HTR-8/SVneo (cell line): ENCODE results near the gene AQP1.

ENCODE experiments used
- DNase-seq: peaks from one replicate; pipeline ENCODE4 v3.0.0; 2011; ENCODE audit warnings: low spot score, mixed read lengths; ENCODE audit not compliant: insufficient read length
- FAIRE-seq: peaks from 2 replicates; lab custom pipeline; 2011; peaks lifted over from hg19 to GRCh38; lab: Jason Lieb, UNC

The AQP1 gene

GRCh38 chr7:30911561-30911969 is at the start of gene AQP1:
Gene AQP1, plus strand, starts transcription at chr7:30911853. Its CDS starts 57 bp downstream, at chr7:30911910.
- no peak for DNase-seq
- no peak for FAIRE-seq

DNA sequence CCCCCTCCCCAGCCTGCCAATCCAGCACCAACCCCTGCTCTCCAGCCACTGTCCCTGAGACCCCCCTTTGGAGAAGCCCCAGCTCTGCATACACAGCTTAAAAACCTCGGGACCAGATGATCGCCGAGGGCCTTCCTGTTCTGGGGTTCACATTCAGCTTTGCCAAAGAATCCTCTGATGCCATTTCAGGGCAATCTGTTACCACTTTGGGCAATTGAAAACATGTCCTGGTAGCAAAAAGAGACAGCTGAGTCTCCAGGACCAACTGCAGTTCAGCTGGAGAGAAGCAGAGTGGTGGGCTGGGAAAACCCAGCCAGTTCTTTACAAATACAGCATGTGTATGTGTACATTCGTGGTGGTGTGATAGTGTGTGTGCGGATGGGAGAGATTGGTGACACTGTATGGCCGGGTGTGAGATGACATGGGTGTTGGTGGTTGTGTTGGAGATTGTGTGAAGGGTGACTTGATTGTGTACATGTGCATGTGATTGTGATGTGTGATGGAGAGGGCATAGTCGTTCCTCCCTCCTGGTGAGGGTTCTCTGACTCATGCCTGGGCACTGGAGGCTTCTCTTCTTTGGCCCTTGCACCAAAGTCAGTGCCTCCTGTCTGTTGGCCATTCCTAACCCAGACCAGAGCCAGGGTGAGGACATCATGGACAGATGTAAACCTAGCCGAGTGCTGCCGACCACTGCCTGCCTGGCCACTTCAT is 48.5 kb upstream of the AQP1 start:
- FAIRE-seq (no peak), DNase-seq (no peak)

GRCh38 chr7:30863706-30864035 is 48.0 kb upstream of the AQP1 start:
- no peak for DNase-seq
- FAIRE-seq: no peak

DNA sequence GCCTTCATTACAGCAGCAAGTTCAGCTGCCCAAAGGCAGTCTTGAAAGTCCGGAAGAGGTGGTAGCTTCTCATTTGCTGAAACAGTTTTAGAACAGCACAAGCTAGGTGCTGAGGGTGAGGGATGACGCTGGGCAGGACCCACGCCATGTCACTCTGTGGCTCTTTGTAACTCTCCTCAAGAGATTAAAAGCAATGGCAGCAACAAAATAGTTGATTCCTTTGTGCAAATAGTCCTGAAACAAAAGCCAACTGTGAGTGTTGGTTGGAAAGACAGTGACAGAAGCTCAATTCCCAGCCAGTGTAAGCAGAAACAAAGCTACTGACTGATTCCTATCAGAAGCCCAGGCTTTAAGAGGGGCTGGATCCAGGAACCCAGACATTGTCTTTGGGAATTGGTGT is 47.6 kb upstream of the AQP1 start:
- DNase-seq: no peak
- FAIRE-seq: no peak

GRCh38 chr7:30865076-30865475 is 46.6 kb upstream of the AQP1 start:
- FAIRE-seq (no peak), DNase-seq (no peak)

DNA sequence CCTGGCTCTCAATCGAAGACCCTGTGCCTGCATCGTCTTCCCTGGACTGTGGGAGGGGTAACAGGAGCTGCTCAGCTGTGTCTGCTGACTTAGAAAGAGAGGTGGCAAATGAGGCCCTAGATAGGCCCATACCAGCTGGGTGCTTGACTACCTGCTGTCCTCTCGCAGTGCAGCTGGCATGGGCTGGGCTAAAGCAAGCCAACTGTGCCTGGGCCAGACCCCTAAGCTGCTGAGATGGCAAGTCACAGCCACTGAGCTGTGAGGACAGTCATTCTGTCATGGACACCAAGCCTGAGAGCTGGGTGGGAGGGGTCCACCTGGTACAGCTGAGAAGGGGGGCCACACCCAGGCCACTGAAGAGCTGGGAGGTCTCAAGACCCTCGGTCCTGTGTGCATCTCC is 45.8 kb upstream of the AQP1 start:
- no peak for DNase-seq

GRCh38 chr7:30866939-30867338 is 44.7 kb upstream of the AQP1 start:
- FAIRE-seq (no peak), DNase-seq (no peak)

More for the DNA sequence above, 45.8 kb upstream of the AQP1 start:
- FAIRE-seq: no peak

DNA sequence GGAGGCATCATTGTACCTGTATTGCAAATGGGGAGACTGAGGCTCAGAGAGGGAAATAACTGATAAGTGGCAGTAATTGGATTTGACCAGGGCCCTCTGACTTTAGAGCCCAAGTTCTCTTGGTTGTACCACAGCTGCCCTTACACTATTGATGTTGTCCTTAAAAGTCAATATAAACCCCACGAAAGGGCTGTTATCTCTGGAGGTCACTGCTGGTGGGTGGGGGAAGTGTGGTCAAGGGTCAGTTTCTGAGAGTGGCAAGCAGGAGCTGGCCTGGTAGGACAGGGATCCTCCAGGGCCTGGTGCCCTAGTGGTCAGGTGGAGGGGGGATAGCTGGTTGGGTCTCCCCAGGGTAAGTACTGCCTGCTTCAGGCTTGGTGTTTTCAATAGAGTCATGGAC is 44.2 kb upstream of the AQP1 start:
- no peak for FAIRE-seq
- DNase-seq: no peak

DNA sequence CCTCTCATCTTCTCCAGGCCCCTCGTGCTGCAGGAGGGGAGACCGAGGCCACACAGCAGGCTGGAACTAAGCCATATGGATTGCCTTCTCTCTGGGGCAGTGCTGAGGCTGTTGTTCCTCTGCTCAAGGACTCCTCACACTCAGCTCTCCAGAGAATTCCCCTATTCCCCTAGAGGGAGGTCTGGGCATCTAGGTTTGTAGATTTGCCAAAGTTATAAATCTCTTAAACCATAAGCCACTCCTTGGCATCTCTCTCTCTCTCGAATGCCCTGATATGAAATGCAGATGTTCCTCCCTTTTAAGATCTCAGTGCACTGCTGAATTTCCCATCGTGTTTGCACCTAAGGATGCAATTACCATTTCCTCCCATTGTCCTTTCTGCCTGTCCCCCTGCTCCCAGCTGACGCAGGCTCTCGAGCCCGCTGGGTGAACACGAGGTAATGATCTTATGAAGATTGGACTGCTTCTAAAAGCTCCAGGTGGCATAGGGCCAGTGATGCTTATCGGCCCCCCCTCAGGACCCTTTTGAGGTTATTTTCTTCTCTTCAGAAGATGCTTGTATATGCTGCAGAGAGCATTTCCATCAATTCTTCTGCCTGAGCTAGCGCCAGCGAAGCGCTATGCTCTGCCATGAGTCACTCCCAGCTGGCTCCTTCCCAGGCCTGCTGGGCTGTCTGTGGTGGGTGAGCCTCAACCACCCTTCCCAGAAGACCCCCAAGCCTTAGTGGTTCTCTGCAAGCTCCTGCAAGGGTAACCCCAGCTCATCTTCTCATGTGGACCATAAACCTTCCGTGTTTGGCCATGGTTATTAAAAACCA is 41.6 kb upstream of the AQP1 start:
- DNase-seq (no peak), FAIRE-seq (no peak)

DNA sequence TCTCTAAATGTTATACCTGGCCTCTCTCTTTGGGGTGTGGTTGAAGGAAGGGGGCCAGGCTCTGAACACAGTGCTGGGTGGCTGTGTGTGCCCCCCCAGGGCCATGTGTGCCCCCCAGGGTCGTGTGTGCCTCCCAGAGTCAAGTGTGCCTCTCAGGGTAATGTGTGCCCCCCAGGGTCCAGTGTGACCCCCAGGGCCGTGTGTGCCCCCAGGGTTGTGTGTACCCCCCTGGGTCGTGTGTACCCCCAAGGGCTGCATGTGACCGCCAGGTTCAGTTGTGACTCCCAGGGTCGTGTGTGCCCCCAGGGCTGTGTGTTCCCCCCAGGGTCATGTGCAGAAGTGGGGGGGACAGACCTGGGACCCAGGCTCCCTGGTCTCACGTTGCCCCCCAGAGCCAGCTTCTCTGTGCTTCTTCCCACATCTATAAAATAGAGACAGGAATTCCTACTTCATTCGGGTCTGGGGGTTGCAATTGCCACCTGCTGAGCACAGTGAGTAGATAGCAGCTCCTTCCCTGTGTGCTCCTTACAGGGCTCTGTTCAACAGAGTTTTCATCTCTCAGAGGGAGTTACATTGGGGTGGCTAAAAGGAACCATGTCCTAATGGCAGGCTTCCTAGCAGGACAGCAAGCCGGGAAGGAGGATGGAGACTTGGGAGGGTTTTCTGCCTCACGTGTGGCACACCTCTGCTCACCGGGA is 40.7 kb upstream of the AQP1 start:
- DNase-seq (no peak), FAIRE-seq (no peak)

- FAIRE-seq (no peak), DNase-seq (no peak)
These were observed 40.0 kb upstream of the AQP1 start for GRCh38 chr7:30871655-30872054.

DNA sequence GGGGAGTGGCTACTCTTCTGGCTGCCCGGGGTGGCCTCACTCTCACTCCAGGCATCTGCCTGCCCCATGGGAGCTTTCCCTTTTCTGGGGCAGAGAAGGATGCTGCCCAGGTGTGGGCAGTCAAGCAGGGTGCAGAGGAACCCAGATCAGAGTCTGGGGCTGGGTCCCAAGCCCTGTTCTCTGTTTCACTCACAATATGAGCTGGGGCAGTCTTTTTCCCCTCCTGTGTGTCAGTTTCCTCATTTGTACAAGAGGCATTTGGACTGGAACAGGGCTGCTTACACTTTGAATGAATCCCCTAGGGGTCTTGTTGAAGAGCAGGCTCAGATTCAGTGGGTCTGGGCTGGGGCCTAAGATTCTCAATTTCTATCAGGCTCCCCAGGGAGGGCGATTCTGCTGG is 38.4 kb upstream of the AQP1 start:
- no peak for FAIRE-seq

DNA sequence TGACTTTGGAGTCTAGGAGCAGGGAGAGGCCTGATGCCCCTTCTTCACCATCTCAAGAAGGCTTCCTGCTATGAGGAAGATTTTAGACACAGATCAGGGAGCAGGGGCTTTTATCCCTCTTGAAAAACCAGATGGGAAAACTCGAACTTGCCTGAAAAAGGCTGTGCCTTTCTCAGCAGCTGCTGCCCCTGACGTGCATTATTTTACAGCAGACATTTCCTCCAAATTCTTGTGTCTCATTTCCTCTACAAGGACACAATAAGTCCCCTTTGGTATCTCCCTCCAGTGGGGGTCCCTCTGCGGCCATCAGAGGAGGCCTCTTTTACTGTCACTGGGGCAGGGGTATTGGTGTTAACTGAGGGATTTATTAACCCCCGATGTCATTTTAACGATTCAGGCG is 38.0 kb upstream of the AQP1 start:
- FAIRE-seq (no peak), DNase-seq (no peak)

More for the DNA sequence above, 38.4 kb upstream of the AQP1 start:
- DNase-seq: no peak

- DNase-seq (no peak), FAIRE-seq (no peak)
These were observed 36.9 kb upstream of the AQP1 start for GRCh38 chr7:30874656-30875302.

- DNase-seq (no peak), FAIRE-seq (no peak)
These were observed 34.5 kb upstream of the AQP1 start for GRCh38 chr7:30877015-30877769.

DNA sequence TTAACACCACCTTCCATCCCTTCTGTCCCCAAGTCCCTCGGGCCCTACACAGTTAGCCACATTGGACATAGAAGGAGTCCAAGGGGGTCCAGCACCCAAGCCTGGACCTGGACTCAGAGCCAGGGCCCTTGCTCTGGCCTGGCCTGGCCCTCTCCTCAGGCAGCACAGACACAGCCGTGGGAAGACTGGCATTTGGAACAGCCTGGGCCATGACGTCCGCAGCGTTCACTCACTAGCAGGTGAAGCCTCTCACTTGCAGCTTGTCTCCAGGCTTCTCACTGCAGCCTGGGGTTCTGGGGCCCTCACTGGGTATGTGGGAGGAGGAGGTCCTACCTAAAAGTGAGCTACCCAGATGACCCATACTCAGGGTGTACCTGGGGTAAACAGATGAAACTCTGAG is 33.7 kb upstream of the AQP1 start:
- FAIRE-seq: no peak
- no peak for DNase-seq

DNA sequence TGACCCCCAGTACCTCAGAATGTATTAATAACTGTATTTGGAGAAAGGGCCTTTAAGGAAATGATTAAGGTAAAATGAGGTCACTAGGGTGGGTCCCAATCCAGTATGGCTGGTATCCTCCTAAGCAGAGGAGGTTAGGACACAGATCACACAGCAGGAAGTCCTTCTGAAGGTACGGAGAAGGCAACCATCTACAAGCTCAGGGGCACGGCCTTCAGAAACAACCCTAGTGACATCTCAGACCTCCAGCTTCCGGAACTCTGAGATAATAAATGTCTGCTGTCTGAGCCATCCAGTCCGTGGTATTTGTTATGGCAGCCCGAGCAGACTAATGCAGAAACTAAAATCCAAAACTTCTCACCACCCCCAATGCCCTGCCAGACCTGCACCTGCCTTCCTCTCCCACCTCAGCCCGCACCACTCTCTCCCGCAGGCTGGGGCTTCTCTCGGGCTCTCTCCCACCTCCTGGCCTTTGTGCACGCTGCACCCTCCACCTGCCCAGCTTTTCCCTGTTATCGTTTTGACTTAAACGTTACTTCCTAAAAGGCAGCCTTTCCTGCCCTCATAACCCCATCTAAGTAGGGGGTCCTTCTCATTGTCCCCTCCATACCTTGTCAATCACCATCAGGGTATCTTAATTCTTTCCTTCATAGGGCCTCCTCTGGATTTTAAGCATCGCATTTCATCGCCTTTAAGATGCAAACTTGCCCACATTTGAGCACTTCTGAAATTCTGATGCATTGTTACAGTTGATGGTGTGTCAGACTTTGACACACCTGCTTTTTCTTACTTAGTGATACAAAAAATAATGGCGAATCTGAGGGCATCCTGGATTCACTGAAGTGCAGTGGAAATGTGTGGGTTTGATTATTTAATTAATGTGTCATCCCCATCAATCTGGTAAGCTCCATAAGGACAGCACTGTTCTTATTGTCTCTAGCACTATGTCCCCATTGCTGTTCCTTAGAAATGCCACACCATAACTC is 32.2 kb upstream of the AQP1 start:
- DNase-seq: no peak
- FAIRE-seq: no peak

- DNase-seq (no peak), FAIRE-seq (no peak)
These were observed 31.4 kb upstream of the AQP1 start for GRCh38 chr7:30880125-30880720.
